Neural progenitor cell (in vitro differentiated cells): ENCODE data around the gene GRK3. TPM values are rescaled to one million over a fixed set of nuclear protein-coding genes. Genes with fewer than 3 reads are reported as not detected.

Source experiments
- DNase-seq: peaks from one replicate; pipeline ENCODE4 v3.0.0-alpha.2; 2016; ENCODE audit warnings: low spot score
- H2AFZ ChIP-seq: fragments of 200-600 bp; sonication (generic); replicated peaks from 2 replicates; pipeline ENCODE4 v1.6.1; 2016; ENCODE audit warnings: antibody characterized with exemption
- H3F3A ChIP-seq: fragments of 200-600 bp; sonication (generic); 2 replicates; pipeline ENCODE4 v1.6.1; 2016; ENCODE audit warnings: antibody characterized with exemption, low read depth
- H3K27ac ChIP-seq: fragments of 200-600 bp; sonication (generic); 2 replicates; pipeline ENCODE4 v1.5.1; 2016; ENCODE audit warnings: mild to moderate bottlenecking
- H3K27me3 ChIP-seq: fragments of 200-600 bp; sonication (generic); 2 replicates; pipeline ENCODE4 v1.6.1; 2016; ENCODE audit warnings: mild to moderate bottlenecking, moderate library complexity
- H3K36me3 ChIP-seq: fragments of 200-600 bp; sonication (generic); 2 replicates; pipeline ENCODE4 v1.5.1; 2016
- H3K4me1 ChIP-seq: fragments of 200-600 bp; sonication (generic); 2 replicates; pipeline ENCODE4 v1.6.1; 2016; ENCODE audit warnings: mixed run types
- H3K4me2 ChIP-seq: fragments of 200-600 bp; sonication (generic); 2 replicates; pipeline ENCODE4 v1.6.1; 2016
- H3K4me3 ChIP-seq: fragments of 200-600 bp; sonication (generic); 2 replicates; pipeline ENCODE4 v1.5.1; 2016
- H3K79me2 ChIP-seq: fragments of 200-600 bp; sonication (generic); 2 replicates; pipeline ENCODE4 v1.6.1; 2016; ENCODE audit warnings: low read depth
- H3K9ac ChIP-seq: fragments of 200-600 bp; sonication (generic); 2 replicates; pipeline ENCODE4 v1.6.1; 2016
- H3K9me3 ChIP-seq: fragments of 200-600 bp; sonication (generic); 2 replicates; pipeline ENCODE4 v1.5.1; 2016; ENCODE audit warnings: low read depth
- H4K20me1 ChIP-seq: fragments of 200-600 bp; sonication (generic); 2 replicates; pipeline ENCODE4 v1.6.1; 2016; ENCODE audit warnings: low read depth
- H3K27ac Mint-ChIP-seq: 3 replicates; pipeline ENCODE4 v1.8.0; 2021; ENCODE audit warnings: mixed read lengths
- H3K27me3 Mint-ChIP-seq: 2 replicates; pipeline ENCODE4 v1.8.0; 2022; ENCODE audit warnings: low read depth, mild to moderate bottlenecking, inconsistent platforms, moderate library complexity, mixed read lengths; ENCODE audit not compliant: insufficient read depth
- H3K36me3 Mint-ChIP-seq: 3 replicates; pipeline ENCODE4 v1.8.0; 2021; ENCODE audit warnings: mixed read lengths
- H3K4me1 Mint-ChIP-seq: 3 replicates; pipeline ENCODE4 v1.8.0; 2021; ENCODE audit warnings: mixed read lengths
- H3K4me3 Mint-ChIP-seq: 3 replicates; pipeline ENCODE4 v1.8.0; 2021; ENCODE audit warnings: mild to moderate bottlenecking, moderate library complexity, mixed read lengths
- H3K9me3 Mint-ChIP-seq: 3 replicates; pipeline ENCODE4 v1.8.0; 2020; ENCODE audit warnings: mixed read lengths
- EZH2 ChIP-seq: fragments of 200-600 bp; sonication (generic); IDR thresholded peaks from 2 replicates; pipeline ENCODE4 v1.6.1; 2017; ENCODE audit warnings: antibody characterized with exemption, mild to moderate bottlenecking, moderate library complexity
- EZH2phosphoT487 ChIP-seq: fragments of 200-600 bp; sonication (generic); IDR thresholded peaks from 2 replicates; pipeline ENCODE4 v1.6.1; 2017; ENCODE audit warnings: antibody characterized with exemption
- total RNA-seq: library from RNA; depleted of rRNA; stranded (reverse); fragments of >200 nt; gene quantifications from 2 replicates; pipeline ENCODE4 v1.2.3, GENCODE V29; 2015; ENCODE audit warnings: low replicate concordance
- TF ChIP-seq, protein P1 (sequence below): fragments of 200-600 bp; sonication (generic); IDR thresholded peaks from 2 replicates; pipeline ENCODE4 v1.5.1; 2017; ENCODE audit warnings: antibody characterized with exemption, mild to moderate bottlenecking

GRK3 gene
- total RNA-seq, 1 donor from 2014 or later, result 20.8 TPM

DNA sequence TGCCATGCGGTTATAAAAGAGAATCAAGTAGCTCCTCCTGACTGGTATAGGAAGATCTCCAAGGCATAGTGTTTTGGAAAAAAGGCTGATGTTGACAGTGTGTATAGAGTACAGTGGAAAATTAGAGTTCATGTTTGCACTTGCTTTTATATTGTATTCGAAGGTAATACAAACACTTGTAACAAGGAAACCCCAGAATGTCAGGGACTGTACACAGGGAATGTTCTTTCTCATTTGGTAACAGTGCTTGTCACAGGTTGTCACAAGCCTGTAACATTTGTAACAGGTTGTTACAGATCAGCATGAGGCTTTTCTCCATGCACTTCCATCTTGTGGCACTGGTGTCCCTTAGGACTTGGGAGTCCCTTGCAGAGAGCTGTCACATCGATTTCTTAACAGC is 64.0 kb downstream of the GRK3 start:
- peaks cover 4% of the 10 kb centered on the region for H3K36me3 Mint-ChIP-seq
- no peak overlapping the region for H3K4me3 Mint-ChIP-seq
- TF ChIP-seq EZH2phosphoT487 (no peak), EZH2 (no peak)
- TF ChIP-seq, protein P1, sequence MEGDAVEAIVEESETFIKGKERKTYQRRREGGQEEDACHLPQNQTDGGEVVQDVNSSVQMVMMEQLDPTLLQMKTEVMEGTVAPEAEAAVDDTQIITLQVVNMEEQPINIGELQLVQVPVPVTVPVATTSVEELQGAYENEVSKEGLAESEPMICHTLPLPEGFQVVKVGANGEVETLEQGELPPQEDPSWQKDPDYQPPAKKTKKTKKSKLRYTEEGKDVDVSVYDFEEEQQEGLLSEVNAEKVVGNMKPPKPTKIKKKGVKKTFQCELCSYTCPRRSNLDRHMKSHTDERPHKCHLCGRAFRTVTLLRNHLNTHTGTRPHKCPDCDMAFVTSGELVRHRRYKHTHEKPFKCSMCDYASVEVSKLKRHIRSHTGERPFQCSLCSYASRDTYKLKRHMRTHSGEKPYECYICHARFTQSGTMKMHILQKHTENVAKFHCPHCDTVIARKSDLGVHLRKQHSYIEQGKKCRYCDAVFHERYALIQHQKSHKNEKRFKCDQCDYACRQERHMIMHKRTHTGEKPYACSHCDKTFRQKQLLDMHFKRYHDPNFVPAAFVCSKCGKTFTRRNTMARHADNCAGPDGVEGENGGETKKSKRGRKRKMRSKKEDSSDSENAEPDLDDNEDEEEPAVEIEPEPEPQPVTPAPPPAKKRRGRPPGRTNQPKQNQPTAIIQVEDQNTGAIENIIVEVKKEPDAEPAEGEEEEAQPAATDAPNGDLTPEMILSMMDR, result no peak
- Histone ChIP-seq H3K9ac (no peak overlapping the region), H3K4me1 (peaks cover 19% of the 10 kb centered on the region), H2AFZ (no peak overlapping the region), H4K20me1 (peaks cover 11% of the 10 kb centered on the region), H3K27me3 (no peaks in the 10 kb centered on the region), H3K4me3 (no peak overlapping the region), H3K36me3 (no peaks in the 10 kb centered on the region), H3F3A (no peaks in the 10 kb centered on the region), H3K9me3 (no peaks in the 10 kb centered on the region), H3K79me2 (peaks cover 10% of the 10 kb centered on the region), H3K27ac (no peak overlapping the region), H3K4me2 (no peak overlapping the region)
- no peak overlapping the region for H3K27ac Mint-ChIP-seq
- peaks cover 20% of the 10 kb centered on the region for H3K4me1 Mint-ChIP-seq
- H3K27me3 Mint-ChIP-seq, result peaks cover 2% of the 10 kb centered on the region
- DNase-seq, result no peak
- H3K9me3 Mint-ChIP-seq, result no peaks in the 10 kb centered on the region

DNA sequence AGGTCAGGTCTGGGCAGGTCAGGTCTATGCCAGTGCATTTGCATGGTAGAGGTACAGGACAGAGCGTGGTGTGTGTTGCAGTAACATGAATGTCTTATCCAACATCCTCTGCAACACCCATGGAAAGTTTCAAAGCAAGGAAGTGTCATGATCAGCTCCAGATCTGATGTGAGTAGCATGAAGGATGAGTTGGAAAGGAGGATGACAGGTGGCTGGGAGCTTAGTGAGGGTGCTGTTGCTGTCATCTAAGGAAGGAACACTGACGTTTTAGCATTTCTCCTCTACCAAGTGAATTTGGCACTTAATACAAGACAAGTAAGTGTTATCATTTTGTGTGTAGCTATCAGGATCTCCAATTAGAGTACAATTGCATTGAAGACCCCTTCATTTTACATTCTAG is 65.1 kb downstream of the GRK3 start:
- no peak overlapping the region for H3K4me3 Mint-ChIP-seq
- no peak overlapping the region for H3K27ac Mint-ChIP-seq
- Histone ChIP-seq H3K79me2 (peaks cover 21% of the 10 kb centered on the region), H3K4me2 (no peak overlapping the region), H3K27ac (no peak overlapping the region), H3K27me3 (no peaks in the 10 kb centered on the region), H3K4me1 (peaks cover 19% of the 10 kb centered on the region), H3F3A (no peaks in the 10 kb centered on the region), H3K36me3 (no peaks in the 10 kb centered on the region), H4K20me1 (peaks cover 11% of the 10 kb centered on the region), H2AFZ (no peak overlapping the region), H3K9me3 (no peaks in the 10 kb centered on the region), H3K9ac (no peak overlapping the region), H3K4me3 (no peak overlapping the region)
- H3K36me3 Mint-ChIP-seq, result peaks cover under 1% of the 10 kb centered on the region
- H3K4me1 Mint-ChIP-seq, result peaks cover 13% of the 10 kb centered on the region
- no peak for DNase-seq
- no peaks in the 10 kb centered on the region for H3K9me3 Mint-ChIP-seq
- H3K27me3 Mint-ChIP-seq, result peaks cover 2% of the 10 kb centered on the region
- TF ChIP-seq EZH2 (no peak), EZH2phosphoT487 (no peak)
- TF ChIP-seq, protein P1, result no peak

DNA sequence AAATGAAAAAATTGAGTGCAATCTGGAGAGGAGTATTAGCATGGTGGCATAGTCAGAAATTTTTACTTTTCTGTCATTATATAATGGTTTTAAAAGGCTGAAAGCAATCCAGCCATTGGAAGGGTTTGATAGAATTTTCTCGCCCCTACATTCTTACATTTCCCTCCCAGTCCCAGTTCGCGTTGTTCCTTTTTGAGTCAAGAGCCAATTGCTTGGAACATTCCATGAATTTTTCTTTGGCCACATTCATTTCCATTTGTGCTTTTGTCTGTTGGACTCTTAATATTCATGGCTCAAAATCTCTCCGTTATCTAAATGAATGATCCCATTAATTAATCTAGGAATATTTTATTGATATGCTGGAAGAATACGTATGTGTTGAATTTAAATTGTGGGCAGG is 66.0 kb downstream of the GRK3 start:
- Histone ChIP-seq H2AFZ (no peak overlapping the region), H3K27ac (no peak overlapping the region), H3K79me2 (peaks cover 30% of the 10 kb centered on the region), H3K36me3 (no peaks in the 10 kb centered on the region), H3F3A (no peaks in the 10 kb centered on the region), H3K9ac (no peak overlapping the region), H3K4me1 (peaks cover 19% of the 10 kb centered on the region), H3K27me3 (no peaks in the 10 kb centered on the region), H4K20me1 (peaks cover 11% of the 10 kb centered on the region), H3K9me3 (no peaks in the 10 kb centered on the region), H3K4me3 (no peak overlapping the region), H3K4me2 (no peak overlapping the region)
- TF ChIP-seq, protein P1, result no peak
- TF ChIP-seq EZH2 (no peak), EZH2phosphoT487 (no peak)
- Mint-ChIP-seq H3K9me3 (no peaks in the 10 kb centered on the region), H3K4me1 (peaks cover 12% of the 10 kb centered on the region), H3K27ac (no peak overlapping the region), H3K27me3 (peaks cover 2% of the 10 kb centered on the region), H3K4me3 (no peak overlapping the region), H3K36me3 (no peaks in the 10 kb centered on the region)
- DNase-seq, result no peak
